ENCODE results near the gene AKAP9.
"Not testable (repeated sequence)": the region's sequence is repeated elsewhere in the genome, so short reads cannot be mapped to it uniquely, and the experiment has no call there.

The AKAP9 gene

GRCh38 chr7:91999631-92000565 is 59.2 kb downstream of the AKAP9 start:
- no peak for DNase-seq (ENCODE audit: insufficient read length, low spot score)
- no peak for FAIRE-seq

- FAIRE-seq = no peak
- DNase-seq (ENCODE audit: insufficient read length, low spot score) = no peak
Measured at GRCh38 chr7:92002720-92003119, 62.1 kb downstream of the AKAP9 start.

GRCh38 chr7:92006046-92006445 is 65.4 kb downstream of the AKAP9 start:
- no peak for FAIRE-seq
- no peak for DNase-seq (ENCODE audit: insufficient read length, low spot score)

- no peak for DNase-seq (ENCODE audit: insufficient read length, low spot score)
- FAIRE-seq = no peak
Measured at GRCh38 chr7:92010215-92010614, 69.6 kb downstream of the AKAP9 start.

- no peak for DNase-seq (ENCODE audit: insufficient read length, low spot score)
- FAIRE-seq = no peak
Measured at GRCh38 chr7:92013611-92014010, 72.9 kb downstream of the AKAP9 start.

GRCh38 chr7:92020636-92021035 is 80.0 kb downstream of the AKAP9 start:
- FAIRE-seq (no peak), DNase-seq (ENCODE audit: insufficient read length, low spot score) (no peak)

- FAIRE-seq = no peak
- no peak for DNase-seq (ENCODE audit: insufficient read length, low spot score)
Measured at GRCh38 chr7:92025260-92025659, 84.6 kb downstream of the AKAP9 start.

- FAIRE-seq; DNase-seq (ENCODE audit: insufficient read length, low spot score): not testable (repeated sequence)
Measured at GRCh38 chr7:92026635-92027034, 86.0 kb downstream of the AKAP9 start.

GRCh38 chr7:92027128-92027527 is 86.5 kb downstream of the AKAP9 start:
- not testable (repeated sequence) for FAIRE-seq; DNase-seq (ENCODE audit: insufficient read length, low spot score)

- no peak for FAIRE-seq
- DNase-seq (ENCODE audit: insufficient read length, low spot score) = no peak
Measured at GRCh38 chr7:92028226-92028625, 87.6 kb downstream of the AKAP9 start.

GRCh38 chr7:92028686-92029085 is 88.0 kb downstream of the AKAP9 start:
- no peak for DNase-seq (ENCODE audit: insufficient read length, low spot score)
- FAIRE-seq = no peak

GRCh38 chr7:92034116-92034515 is 93.5 kb downstream of the AKAP9 start:
- FAIRE-seq = no peak
- DNase-seq (ENCODE audit: insufficient read length, low spot score) = no peak

GRCh38 chr7:92035576-92035975 is 94.9 kb downstream of the AKAP9 start:
- no peak for FAIRE-seq
- DNase-seq (ENCODE audit: insufficient read length, low spot score) = no peak

GRCh38 chr7:92039900-92040299 is 99.2 kb downstream of the AKAP9 start:
- DNase-seq (ENCODE audit: insufficient read length, low spot score) (no peak), FAIRE-seq (no peak)

GRCh38 chr7:92042056-92042737 is 101.5 kb downstream of the AKAP9 start:
- DNase-seq (ENCODE audit: insufficient read length, low spot score) (no peak), FAIRE-seq (no peak)

GRCh38 chr7:92043098-92043497 is 102.4 kb downstream of the AKAP9 start:
- DNase-seq (ENCODE audit: insufficient read length, low spot score) = no peak
- no peak for FAIRE-seq

GRCh38 chr7:92043637-92044036 is 103.0 kb downstream of the AKAP9 start:
- FAIRE-seq (no peak), DNase-seq (ENCODE audit: insufficient read length, low spot score) (no peak)

- no peak for FAIRE-seq
Measured at GRCh38 chr7:92044148-92044547, 103.5 kb downstream of the AKAP9 start.

GRCh38 chr7:92044940-92045339 is 104.3 kb downstream of the AKAP9 start:
- no peak for DNase-seq (ENCODE audit: insufficient read length, low spot score)
- FAIRE-seq = no peak

More at GRCh38 chr7:92044148-92044547, 103.5 kb downstream of the AKAP9 start:
- DNase-seq (ENCODE audit: insufficient read length, low spot score) = no peak

- FAIRE-seq (no peak), DNase-seq (ENCODE audit: insufficient read length, low spot score) (no peak)
Measured at GRCh38 chr7:92051655-92052054, 111.0 kb downstream of the AKAP9 start.

- no peak for FAIRE-seq
Measured at GRCh38 chr7:92052159-92052558, 111.5 kb downstream of the AKAP9 start.

GRCh38 chr7:92052684-92053083 is 112.0 kb downstream of the AKAP9 start:
- no peak for FAIRE-seq
- DNase-seq (ENCODE audit: insufficient read length, low spot score) = no peak

More at GRCh38 chr7:92052159-92052558, 111.5 kb downstream of the AKAP9 start:
- no peak for DNase-seq (ENCODE audit: insufficient read length, low spot score)
